Mucosa of rectum (tissue), 2 donors: ENCODE measurements around the gene CORO6.

Experiments
- H3K27ac ChIP-seq, 2 donors: one replicate each; pipeline ENCODE4 v1.7.0; 2013; ENCODE audit warnings: inconsistent platforms in 2 of 2, low read depth in 2 of 2, low read length in 2 of 2
- H3K27me3 ChIP-seq, 2 donors: one replicate each; pipeline ENCODE4 v1.7.0; 2013; ENCODE audit warnings: low read length in 2 of 2; ENCODE audit not compliant: control insufficient read depth in 2 of 2, insufficient read depth in 2 of 2
- H3K36me3 ChIP-seq, 2 donors: one replicate each; pipeline ENCODE4 v1.7.0; 2013; ENCODE audit warnings: low read length in 2 of 2; ENCODE audit not compliant: control insufficient read depth in 2 of 2, insufficient read depth in 2 of 2
- H3K4me1 ChIP-seq, 2 donors: one replicate each; pipeline ENCODE4 v1.7.0; 2013; ENCODE audit warnings: low read length in 2 of 2, mild to moderate bottlenecking in 1 of 2; ENCODE audit not compliant: control insufficient read depth in 2 of 2, insufficient read depth in 2 of 2
- H3K4me3 ChIP-seq, 2 donors: one replicate each; pipeline ENCODE4 v1.7.0; 2013; ENCODE audit warnings: low read length in 2 of 2
- H3K9ac ChIP-seq, 2 donors: one replicate each; pipeline ENCODE4 v1.7.0; 2013; ENCODE audit warnings: low read length in 2 of 2, low read depth in 1 of 2, mild to moderate bottlenecking in 1 of 2
- H3K9me3 ChIP-seq, 2 donors: one replicate each; pipeline ENCODE4 v1.7.0; 2013; ENCODE audit warnings: low read length in 2 of 2; ENCODE audit not compliant: control insufficient read depth in 2 of 2
- donor health status: healthy.
- donor health status: Normal muscosa, but diverticular disease.

The CORO6 gene

DNA sequence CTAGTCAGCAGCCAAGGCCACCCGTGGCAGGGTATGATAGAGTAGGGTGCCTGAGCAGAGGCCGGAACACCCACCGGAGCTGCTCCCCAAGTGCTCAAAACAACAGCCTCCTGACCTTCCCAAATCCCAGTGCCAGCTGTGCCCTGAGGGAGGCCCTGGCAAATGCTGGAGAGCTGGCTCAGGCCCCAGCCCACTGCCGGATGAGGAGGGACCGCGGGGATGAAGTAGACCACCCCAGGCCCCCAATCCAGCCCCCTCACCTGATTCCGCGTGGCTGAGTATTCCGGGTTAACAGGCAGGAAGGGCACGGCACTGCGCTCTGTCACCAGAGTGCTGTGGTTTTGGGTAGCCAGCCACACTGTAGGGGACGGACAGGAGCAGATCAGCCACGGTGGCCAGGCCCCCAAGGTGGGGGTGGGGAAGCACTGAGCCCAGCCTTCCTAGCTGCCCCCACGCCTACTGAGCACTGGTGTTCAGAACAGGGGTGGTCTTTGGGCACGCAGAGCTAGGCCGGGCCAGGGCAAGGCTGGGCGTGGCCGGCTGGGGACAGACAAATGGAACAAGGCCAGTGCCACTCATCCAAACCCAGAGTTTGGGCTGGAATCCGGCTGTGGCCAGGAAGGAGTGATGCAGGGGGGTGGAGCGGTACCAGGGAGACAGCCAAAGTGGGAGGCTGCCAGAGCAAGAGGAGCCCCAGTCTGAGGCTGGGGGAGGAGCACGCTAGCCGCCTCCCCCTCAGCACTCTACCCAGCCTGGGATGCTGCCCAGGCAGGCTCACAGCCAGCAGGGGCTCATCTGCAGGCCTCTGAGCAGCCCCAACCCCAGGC is 45.1 kb downstream of the CORO6 start:
- Histone ChIP-seq H3K27ac (no peak overlapping the region), H3K4me1 (peaks cover 7 to 22% of the 10 kb centered on the region in 2 donors), H3K9me3 (no peaks in the 10 kb centered on the region), H3K4me3 (no peak overlapping the region), H3K9ac (no peak overlapping the region), H3K36me3 (peaks cover 38 to 47% of the 10 kb centered on the region in 2 donors), H3K27me3 (no peaks in the 10 kb centered on the region)

DNA sequence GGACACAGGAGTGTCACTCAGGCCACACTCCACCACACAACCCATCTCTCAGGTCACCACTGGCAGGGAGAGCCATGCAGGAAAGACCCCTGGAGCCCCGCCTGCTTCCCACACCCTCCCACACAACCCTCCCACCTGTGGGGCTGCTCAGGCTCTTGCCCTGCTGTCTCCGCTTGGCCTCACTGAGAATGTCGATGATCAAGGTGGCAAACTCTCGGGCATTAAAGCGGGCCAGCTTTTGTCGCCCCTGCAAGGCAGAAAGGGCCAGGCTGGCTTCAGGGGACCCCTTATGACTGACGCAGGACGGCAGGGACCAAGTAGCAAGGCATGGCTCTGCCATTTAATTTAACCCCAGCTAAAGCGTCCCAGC is 45.7 kb downstream of the CORO6 start:
- no peaks in the 10 kb centered on the region for H3K9me3 ChIP-seq
- no peaks in the 10 kb centered on the region for H3K27me3 ChIP-seq
- H3K27ac ChIP-seq: no peak overlapping the region
- no peak overlapping the region for H3K4me3 ChIP-seq
- H3K4me1 ChIP-seq: peaks cover 9 to 22% of the 10 kb centered on the region in 2 donors
- H3K9ac ChIP-seq: no peak overlapping the region
- H3K36me3 ChIP-seq: peaks cover 36 to 41% of the 10 kb centered on the region in 2 donors

DNA sequence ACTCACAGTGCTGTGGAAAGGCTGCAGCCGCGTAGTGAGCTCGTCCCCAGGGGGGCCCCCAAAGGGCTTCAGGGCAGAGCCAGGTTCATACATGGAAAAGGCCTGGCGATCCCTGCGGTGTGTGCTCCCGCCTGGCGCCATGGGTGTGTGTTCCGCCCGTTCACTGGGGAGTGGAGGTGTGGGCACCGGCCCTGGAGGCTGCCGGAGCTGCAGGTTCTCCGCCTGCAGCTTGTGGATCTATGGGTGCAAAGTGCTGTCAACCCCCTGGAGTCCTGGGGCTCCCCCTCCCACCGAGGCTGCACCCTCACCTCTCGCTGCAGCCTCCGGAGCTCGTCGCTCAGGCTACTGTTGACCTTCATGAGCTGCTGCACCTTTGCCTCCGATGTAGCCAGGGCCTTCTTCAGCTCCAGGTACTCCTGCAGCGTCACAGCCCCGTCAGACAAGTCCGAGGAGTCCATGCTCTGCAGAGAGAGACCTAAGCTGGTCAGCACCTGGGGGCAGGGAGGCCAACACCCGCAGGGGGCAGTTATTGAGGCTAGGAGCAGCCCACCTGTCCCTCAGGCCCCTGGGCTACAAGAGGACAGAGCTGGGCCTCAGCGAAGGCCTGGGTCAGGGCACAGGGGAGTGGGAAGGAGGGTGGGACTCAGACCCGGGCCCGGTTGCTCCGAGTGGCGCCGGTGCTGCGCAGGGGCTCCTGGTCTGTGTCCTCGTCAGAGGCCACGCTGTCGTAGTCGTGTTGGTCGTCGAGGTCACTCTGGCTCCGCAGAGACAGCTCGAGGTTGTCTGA is 46.3 kb downstream of the CORO6 start:
- Histone ChIP-seq H3K27me3 (no peaks in the 10 kb centered on the region), H3K4me3 (no peak overlapping the region), H3K36me3 (peaks cover 31 to 39% of the 10 kb centered on the region in 2 donors), H3K27ac (no peak overlapping the region), H3K4me1 (peaks cover 9 to 22% of the 10 kb centered on the region in 2 donors), H3K9me3 (no peaks in the 10 kb centered on the region), H3K9ac (no peak overlapping the region)

DNA sequence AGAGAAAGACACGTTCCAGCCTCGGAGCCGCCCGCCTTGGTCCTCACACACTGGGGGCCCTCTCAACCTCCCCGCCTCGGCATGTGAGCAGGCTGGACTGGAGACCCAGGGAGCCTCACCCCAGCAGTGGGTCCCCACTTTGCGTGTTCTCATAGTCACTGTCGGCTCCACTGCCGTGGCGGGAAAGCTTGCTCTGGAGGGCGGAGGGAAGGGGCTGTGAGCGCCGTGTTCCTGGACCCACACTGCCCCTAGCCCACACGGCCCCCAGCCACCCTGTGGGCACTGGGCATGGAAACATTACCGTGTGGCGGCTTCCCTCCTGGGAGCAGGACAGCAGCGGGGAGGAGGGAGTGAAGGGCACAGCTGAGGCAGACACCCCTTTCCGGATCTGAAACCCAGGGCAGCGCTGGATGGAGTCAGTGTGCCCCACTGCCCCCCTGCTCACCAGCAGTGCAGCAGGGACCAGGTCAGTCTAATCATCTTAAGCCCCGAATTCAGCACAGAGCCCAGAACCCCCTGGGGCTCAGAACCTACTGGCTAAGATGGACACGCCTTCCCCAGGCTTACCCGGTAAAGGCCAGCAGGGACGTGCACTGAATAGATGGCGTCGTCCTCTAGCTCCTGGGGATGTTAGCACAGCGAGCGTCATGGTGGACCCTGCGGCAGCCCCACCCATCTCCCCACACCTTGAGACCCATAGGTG is 47.0 kb downstream of the CORO6 start:
- H3K9me3 ChIP-seq: no peaks in the 10 kb centered on the region
- no peak overlapping the region for H3K9ac ChIP-seq
- no peak overlapping the region for H3K4me3 ChIP-seq
- H3K4me1 ChIP-seq: peaks cover 12 to 22% of the 10 kb centered on the region in 2 donors
- peak overlapping the region in 1 of 2 donors; percentile 39 for H3K27ac ChIP-seq
- no peaks in the 10 kb centered on the region for H3K27me3 ChIP-seq
- peaks cover 31 to 42% of the 10 kb centered on the region in 2 donors for H3K36me3 ChIP-seq

DNA sequence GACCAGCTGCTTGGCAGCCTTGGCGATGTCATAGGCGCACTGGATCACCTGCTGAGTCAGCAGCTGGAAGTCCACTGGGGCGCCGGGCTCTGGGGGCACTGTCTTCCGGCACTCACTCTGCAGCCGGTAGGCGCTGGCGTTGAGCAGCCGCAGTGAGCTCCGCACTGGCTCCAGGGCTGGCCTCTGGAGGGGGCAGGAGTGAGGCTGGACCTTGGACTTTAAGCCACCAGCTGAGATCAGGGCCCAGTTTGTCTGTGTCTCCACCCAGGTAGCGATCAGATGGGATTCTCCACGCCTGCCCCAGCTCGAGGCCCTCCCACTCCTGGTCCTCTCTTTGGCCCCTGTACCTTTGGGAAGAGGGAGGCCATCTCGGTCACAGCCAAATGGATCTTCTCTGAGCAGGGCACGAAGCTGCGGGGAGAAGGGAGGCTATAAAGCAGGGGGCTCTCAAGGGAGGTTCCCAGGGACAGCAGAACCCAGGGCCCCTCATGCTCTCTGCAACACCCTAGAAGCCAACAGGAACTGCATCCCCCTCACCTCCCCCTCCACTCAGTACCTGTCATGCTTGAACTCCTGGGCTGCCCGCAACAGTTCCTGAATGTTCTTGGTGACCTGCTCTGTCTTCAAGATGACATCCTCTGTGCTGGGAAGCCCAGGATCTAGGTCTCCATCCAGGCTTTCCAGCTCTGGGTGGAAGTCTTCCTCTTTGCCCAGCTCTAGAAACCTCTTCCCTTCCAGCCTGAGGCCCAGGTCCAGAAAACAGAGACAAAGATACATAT is 47.8 kb downstream of the CORO6 start:
- H3K4me1 ChIP-seq: peaks cover 15 to 19% of the 10 kb centered on the region in 2 donors
- H3K9me3 ChIP-seq: no peaks in the 10 kb centered on the region
- peaks cover 28 to 42% of the 10 kb centered on the region in 2 donors for H3K36me3 ChIP-seq
- H3K27me3 ChIP-seq: no peaks in the 10 kb centered on the region
- no peak overlapping the region for H3K4me3 ChIP-seq
- peak overlapping the region; percentile 39 to 81 for H3K27ac ChIP-seq
- H3K9ac ChIP-seq: peak overlapping the region in 1 of 2 donors; percentile 67

DNA sequence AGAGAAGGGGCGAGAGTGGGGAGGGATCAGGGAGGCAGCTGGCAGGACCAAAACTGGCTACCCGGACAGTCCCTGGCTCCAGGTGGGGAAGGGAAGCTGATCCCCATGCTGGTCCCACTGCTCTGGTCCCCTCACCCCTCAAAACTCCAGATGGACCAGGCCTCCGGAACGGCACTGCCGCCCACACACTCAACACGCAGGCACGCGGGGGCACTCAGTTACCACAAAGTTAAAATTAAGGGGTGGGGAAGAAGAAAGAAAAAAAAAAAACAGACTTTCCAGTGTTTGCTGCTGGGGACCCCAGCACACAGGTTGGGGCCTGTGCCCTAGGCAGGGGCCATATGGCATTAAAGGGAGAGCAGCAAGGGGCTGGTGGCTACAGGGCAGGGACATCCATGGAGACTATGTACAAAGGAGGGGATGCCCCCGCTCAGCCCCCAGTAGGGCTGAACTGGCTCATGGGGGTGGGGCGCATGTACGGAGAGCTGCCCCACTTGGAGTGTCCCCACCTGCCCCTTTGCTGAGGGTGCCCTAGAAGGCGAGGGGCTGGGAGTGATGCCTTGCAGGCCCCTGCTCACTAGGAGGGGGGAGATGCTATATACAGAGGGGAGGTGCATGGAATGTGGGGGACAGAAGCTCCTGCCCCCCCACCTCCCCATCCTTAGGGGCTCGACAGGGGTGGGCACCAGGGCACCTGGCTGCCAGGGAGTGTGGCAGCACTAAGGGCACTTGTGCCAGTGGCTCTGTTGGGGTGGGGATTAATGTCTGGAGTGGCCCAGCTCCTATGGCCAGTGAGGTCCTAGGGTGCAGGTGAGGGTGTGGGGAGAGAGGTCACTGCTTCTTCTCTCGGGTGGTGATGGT is 48.6 kb downstream of the CORO6 start:
- H3K4me1 ChIP-seq: peaks cover 18 to 23% of the 10 kb centered on the region in 2 donors

DNA sequence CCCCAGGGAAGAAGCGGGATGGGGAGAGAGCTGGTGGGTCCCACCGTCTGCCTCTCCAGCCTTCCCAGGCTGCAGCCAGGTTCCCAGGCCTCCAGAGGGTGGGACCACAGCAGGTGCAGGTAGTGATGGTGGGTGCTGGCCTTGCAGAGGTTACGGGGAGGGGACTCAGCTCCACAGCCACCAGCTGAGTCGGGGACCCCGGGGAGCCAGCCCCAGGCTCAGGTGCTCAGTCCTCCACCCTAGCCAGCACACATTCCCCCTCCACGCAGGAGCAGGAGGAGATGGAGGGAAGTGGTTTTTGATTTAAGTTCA is 49.2 kb downstream of the CORO6 start:
- Histone ChIP-seq H3K27me3 (no peaks in the 10 kb centered on the region), H3K4me1 (peaks cover 21 to 28% of the 10 kb centered on the region in 2 donors), H3K4me3 (no peak overlapping the region), H3K9me3 (no peaks in the 10 kb centered on the region), H3K27ac (no peak overlapping the region), H3K36me3 (peaks cover 26 to 40% of the 10 kb centered on the region in 2 donors), H3K9ac (no peak overlapping the region)

More for the DNA sequence above, 48.6 kb downstream of the CORO6 start:
- Histone ChIP-seq H3K27ac (peak overlapping the region; percentile 39 to 81), H3K36me3 (peaks cover 26 to 42% of the 10 kb centered on the region in 2 donors), H3K27me3 (no peaks in the 10 kb centered on the region), H3K4me3 (peak overlapping the region in 1 of 2 donors; percentile 3), H3K9ac (peak overlapping the region in 1 of 2 donors; percentile 67), H3K9me3 (no peaks in the 10 kb centered on the region)

DNA sequence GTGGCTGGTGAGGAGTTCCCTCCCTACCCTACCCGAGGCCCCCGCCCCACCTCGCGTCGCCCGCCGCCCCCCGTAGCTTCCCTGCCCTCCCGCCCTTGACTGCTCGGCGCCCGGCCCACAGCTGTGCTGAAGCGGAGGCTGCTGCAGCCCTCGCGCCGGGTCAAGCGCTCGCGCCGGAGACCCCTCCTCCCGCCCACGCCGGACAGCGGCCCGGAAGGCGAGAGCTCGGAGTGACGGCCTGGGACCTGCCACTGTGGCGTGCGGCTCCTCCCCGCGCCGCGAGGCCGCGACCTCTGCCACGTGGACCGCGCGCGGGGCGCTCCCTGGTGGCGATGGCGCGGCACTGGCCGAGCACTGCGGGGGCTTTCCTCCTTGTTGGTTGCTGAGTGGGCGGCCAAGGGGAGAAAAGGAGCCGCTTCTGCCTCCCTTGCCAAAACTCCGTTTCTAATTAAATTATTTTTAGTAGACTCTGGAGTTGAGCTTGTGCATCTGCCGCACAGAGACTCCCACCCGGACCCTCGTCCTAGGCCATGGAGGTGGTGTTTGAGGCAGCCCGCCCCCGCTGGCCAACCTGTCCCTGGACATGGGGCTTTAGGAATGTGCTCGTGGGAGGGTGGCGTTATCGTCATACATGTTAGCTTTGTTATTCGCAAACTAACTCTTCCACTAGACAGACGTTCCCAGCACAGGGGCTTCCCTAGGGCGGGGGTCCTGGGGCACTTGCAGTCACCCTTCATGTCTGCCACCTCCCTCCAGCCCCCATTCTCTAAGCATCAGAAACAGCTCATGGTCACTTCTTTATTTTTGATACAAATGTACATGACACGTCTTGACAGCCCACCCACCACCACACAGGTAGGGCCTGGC is 49.8 kb downstream of the CORO6 start:
- peaks cover 26 to 34% of the 10 kb centered on the region in 2 donors for H3K36me3 ChIP-seq
- H3K27me3 ChIP-seq: no peaks in the 10 kb centered on the region
- H3K4me3 ChIP-seq: peak overlapping the region in 1 of 2 donors; percentile 7
- peak overlapping the region in 1 of 2 donors; percentile 6 for H3K9ac ChIP-seq
- no peaks in the 10 kb centered on the region for H3K9me3 ChIP-seq
- H3K27ac ChIP-seq: no peak overlapping the region
- H3K4me1 ChIP-seq: peaks cover 21 to 31% of the 10 kb centered on the region in 2 donors
